ENCODE data around the gene FRAS1. TPM values are rescaled to one million over a fixed set of nuclear protein-coding genes. Genes with fewer than 3 reads are reported as not detected.

Gene FRAS1
- total RNA-seq, 2 donors from 2014 or later: 77.0 to 78.3 TPM

DNA sequence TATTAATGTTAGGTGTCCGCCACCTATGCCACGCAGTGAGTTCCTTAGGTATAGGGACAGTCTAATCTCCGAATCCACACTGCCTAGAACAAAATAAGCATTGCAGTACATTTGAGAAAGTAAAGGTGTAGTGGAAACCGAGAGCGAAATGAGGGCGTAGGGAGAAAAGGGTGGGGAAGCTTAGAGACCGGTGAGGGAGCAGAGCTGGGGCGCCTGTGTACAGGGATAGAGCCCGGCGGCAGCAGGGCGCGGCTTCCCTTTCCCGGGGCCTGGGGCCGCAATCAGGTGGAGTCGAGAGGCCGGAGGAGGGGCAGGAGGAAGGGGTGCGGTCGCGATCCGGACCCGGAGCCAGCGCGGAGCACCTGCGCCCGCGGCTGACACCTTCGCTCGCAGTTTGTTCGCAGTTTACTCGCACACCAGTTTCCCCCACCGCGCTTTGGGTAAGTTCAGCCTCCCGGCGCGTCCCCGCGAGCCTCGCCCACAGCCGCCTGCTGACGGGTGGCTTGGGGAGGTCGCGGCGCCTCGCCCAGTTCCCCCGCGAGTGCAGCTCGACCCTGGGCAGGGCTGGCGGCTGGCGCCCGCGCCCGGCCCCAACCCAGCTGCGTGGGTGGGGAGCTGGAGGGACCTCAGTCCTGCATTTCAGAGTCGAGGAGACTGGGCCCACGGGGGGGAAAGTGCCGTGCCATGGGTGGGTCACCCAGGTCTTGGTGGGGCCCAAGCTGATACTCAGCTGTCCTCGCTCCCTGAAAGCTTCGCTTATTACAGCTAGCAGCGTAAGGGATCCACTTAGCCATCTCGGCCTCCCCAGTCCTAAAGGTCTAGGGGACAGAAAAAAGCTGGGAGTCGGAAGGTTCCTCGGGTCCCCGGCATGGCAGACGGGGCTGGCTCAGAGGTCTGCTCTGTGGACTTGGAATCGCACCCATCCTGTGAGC is 494.6 kb downstream of the FRAS1 start, which contains the start of gene ANXA3:
ANXA3 (plus strand) TSS at position 351 of the 932 bp plus-strand sequence. CDS start 2,704 bp downstream, outside the sequence.
- WGBS, 2 experiments (ENCODE audit: insufficient coverage in 1 of 2, insufficient read length in 1 of 2): 3 to 12% methylated on average over 22 to 64 of the region's 65 CpGs
- DNase-seq: peak; percentile 91
- H3K36me3 Mint-ChIP-seq (ENCODE audit: low read depth): peaks cover 22% of the 10 kb centered on the region
- peaks cover 30% of the 10 kb centered on the region for H3K27me3 Mint-ChIP-seq (ENCODE audit: insufficient read depth)
- H3K9ac ChIP-seq (ENCODE audit: extremely low read depth, low read length, poor library complexity, severe bottlenecking): peak within 1 kb of the TSS; percentile 98
- no peaks in the 10 kb centered on the region for H3K27me3 ChIP-seq (ENCODE audit: control insufficient read depth, insufficient read depth, low read length, poor library complexity, severe bottlenecking)
- peaks cover 29% of the 10 kb centered on the region for H3K9me3 ChIP-seq (ENCODE audit: control insufficient read depth, low read length)
- H3K9me3 Mint-ChIP-seq: peaks cover 20% of the 10 kb centered on the region
- H3K4me1 ChIP-seq (ENCODE audit: control insufficient read depth, insufficient read depth, low read length): peaks cover 4% of the 10 kb centered on the region
- H3K27ac Mint-ChIP-seq: peak within 1 kb of the TSS; percentile 86
- H3K27ac ChIP-seq (ENCODE audit: low read depth, low read length): peak within 1 kb of the TSS; percentile 47
- peak within 1 kb of the TSS; percentile 81 for H3K4me3 ChIP-seq (ENCODE audit: low read length)
- TF ChIP-seq, protein P1, sequence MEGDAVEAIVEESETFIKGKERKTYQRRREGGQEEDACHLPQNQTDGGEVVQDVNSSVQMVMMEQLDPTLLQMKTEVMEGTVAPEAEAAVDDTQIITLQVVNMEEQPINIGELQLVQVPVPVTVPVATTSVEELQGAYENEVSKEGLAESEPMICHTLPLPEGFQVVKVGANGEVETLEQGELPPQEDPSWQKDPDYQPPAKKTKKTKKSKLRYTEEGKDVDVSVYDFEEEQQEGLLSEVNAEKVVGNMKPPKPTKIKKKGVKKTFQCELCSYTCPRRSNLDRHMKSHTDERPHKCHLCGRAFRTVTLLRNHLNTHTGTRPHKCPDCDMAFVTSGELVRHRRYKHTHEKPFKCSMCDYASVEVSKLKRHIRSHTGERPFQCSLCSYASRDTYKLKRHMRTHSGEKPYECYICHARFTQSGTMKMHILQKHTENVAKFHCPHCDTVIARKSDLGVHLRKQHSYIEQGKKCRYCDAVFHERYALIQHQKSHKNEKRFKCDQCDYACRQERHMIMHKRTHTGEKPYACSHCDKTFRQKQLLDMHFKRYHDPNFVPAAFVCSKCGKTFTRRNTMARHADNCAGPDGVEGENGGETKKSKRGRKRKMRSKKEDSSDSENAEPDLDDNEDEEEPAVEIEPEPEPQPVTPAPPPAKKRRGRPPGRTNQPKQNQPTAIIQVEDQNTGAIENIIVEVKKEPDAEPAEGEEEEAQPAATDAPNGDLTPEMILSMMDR (conservative IDR thresholded peaks at IDR 0.05): peak; percentile 16
- peaks cover 17% of the 10 kb centered on the region for H3K4me1 Mint-ChIP-seq
- H3K4me3 Mint-ChIP-seq: peak within 1 kb of the TSS; percentile 67
- H3K36me3 ChIP-seq (ENCODE audit: control insufficient read depth, insufficient read depth, low read length): peaks cover 35% of the 10 kb centered on the region

DNA sequence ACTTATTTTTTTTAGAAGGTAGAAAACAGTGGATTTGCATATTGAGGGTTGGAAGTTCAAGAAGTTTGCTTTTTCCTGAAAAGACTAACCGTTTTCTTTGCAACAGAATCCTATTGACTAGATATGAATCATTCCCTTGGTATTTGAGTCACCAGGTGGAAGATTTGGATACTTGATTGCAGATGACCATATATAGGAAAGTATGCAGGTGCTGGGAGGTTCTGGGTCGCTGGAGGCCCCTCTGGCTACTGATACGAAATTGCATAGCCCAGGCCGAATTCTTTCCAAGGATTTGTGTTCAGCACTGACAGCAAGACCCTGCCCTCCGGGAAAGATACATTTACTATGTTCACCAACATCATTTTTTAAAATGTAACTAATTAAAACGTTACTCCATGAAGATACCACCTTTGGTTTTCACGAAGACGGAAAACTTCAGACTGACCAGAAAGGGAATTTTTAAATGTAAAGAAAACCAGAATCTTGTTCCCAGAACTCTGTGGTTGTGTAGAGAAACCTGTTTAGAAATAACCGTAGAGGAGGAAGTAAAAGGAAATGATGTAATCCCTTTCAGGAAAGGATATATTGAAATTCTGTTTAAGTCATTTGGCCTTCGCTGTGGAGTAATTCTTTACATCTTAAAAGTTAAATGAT is 495.4 kb downstream of the FRAS1 start:
- peaks cover 29% of the 10 kb centered on the region for H3K36me3 Mint-ChIP-seq (ENCODE audit: low read depth)
- H3K4me3 Mint-ChIP-seq: peak overlapping the region; percentile 67
- H3K9me3 Mint-ChIP-seq: peaks cover 20% of the 10 kb centered on the region
- H3K9ac ChIP-seq (ENCODE audit: extremely low read depth, low read length, poor library complexity, severe bottlenecking): peak overlapping the region; percentile 98
- peaks cover 17% of the 10 kb centered on the region for H3K4me1 Mint-ChIP-seq
- peaks cover 43% of the 10 kb centered on the region for H3K36me3 ChIP-seq (ENCODE audit: control insufficient read depth, insufficient read depth, low read length)
- peak overlapping the region; percentile 73 for H3K27ac Mint-ChIP-seq
- peak overlapping the region; percentile 81 for H3K4me3 ChIP-seq (ENCODE audit: low read length)
- peaks cover 37% of the 10 kb centered on the region for H3K9me3 ChIP-seq (ENCODE audit: control insufficient read depth, low read length)
- peaks cover 4% of the 10 kb centered on the region for H3K4me1 ChIP-seq (ENCODE audit: control insufficient read depth, insufficient read depth, low read length)
- TF ChIP-seq, protein P1 (conservative IDR thresholded peaks at IDR 0.05): no peak
- 22 to 25% methylated on average over 4 to 9 of the region's 10 CpGs for WGBS, 2 experiments (ENCODE audit: insufficient coverage in 1 of 2, insufficient read length in 1 of 2)
- no peaks in the 10 kb centered on the region for H3K27me3 ChIP-seq (ENCODE audit: control insufficient read depth, insufficient read depth, low read length, poor library complexity, severe bottlenecking)
- DNase-seq: peak; percentile 88
- H3K27me3 Mint-ChIP-seq (ENCODE audit: insufficient read depth): peaks cover 30% of the 10 kb centered on the region
- H3K27ac ChIP-seq (ENCODE audit: low read depth, low read length): no peak overlapping the region

DNA sequence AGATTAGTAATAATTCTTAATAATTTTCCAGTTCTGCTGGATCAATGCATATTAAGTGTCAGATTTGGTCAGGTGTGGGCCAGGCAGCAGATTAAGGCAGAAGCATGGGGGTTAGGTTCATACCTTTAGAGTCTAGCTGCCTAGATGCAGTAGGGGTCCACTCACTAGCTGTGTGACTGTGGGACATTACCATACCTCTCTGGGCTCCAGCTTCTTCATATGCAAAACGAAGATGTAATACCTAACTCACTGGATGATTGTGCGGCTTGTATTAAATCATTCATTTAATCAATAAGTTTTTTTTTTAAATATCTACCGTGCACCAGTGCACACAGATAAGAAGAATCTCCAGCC is 495.9 kb downstream of the FRAS1 start:
- WGBS, 2 experiments (ENCODE audit: insufficient coverage in 1 of 2, insufficient read length in 1 of 2): 77 to 92% methylated on average over 2 to 3 of the region's 3 CpGs
- H3K36me3 Mint-ChIP-seq (ENCODE audit: low read depth): peaks cover 29% of the 10 kb centered on the region
- no peak for DNase-seq
- TF ChIP-seq, protein P1 (conservative IDR thresholded peaks at IDR 0.05): no peak
- H3K4me1 Mint-ChIP-seq: peaks cover 17% of the 10 kb centered on the region
- Histone ChIP-seq H3K4me3 (ENCODE audit: low read length) (peak overlapping the region; percentile 81), H3K4me1 (ENCODE audit: control insufficient read depth, insufficient read depth, low read length) (peaks cover 4% of the 10 kb centered on the region), H3K36me3 (ENCODE audit: control insufficient read depth, insufficient read depth, low read length) (peaks cover 48% of the 10 kb centered on the region), H3K9me3 (ENCODE audit: control insufficient read depth, low read length) (peaks cover 41% of the 10 kb centered on the region), H3K9ac (ENCODE audit: extremely low read depth, low read length, poor library complexity, severe bottlenecking) (peak overlapping the region; percentile 98), H3K27ac (ENCODE audit: low read depth, low read length) (no peak overlapping the region), H3K27me3 (ENCODE audit: control insufficient read depth, insufficient read depth, low read length, poor library complexity, severe bottlenecking) (no peaks in the 10 kb centered on the region)
- peak overlapping the region; percentile 67 for H3K4me3 Mint-ChIP-seq
- H3K9me3 Mint-ChIP-seq: peaks cover 15% of the 10 kb centered on the region
- H3K27me3 Mint-ChIP-seq (ENCODE audit: insufficient read depth): peaks cover 30% of the 10 kb centered on the region
- H3K27ac Mint-ChIP-seq: peak overlapping the region; percentile 73
